Stimulated activated CD4-positive, alpha-beta T cell treated with anti-CD3 and anti-CD28 coated beads, Interleukin-2, amount 100 ng/mL, for 4 hours (primary cell): ENCODE data around the gene ARF1.
A peak's percentile ranks its signal among the peaks of the same experiment; 100 is the strongest.
"Not testable (repeated sequence)": the region's sequence is repeated elsewhere in the genome, so short reads cannot be mapped to it uniquely, and the experiment has no call there.

ENCODE experiments used
- DNase-seq: peaks from one replicate; pipeline ENCODE4 v3.0.0-alpha.2; 2020; ENCODE audit warnings: low read depth

ARF1 gene

GRCh38 chr1:228102791-228103620, 20.5 kb downstream of the ARF1 start, which contains the start of gene C1orf35:
TSS of gene C1orf35 (minus strand) at chr1:228103325. CDS start at chr1:228103227, 98 bp downstream.
- DNase-seq = peak; percentile 90

- no peak for DNase-seq
Measured at GRCh38 chr1:228104526-228105269, 22.2 kb downstream of the ARF1 start.

DNA sequence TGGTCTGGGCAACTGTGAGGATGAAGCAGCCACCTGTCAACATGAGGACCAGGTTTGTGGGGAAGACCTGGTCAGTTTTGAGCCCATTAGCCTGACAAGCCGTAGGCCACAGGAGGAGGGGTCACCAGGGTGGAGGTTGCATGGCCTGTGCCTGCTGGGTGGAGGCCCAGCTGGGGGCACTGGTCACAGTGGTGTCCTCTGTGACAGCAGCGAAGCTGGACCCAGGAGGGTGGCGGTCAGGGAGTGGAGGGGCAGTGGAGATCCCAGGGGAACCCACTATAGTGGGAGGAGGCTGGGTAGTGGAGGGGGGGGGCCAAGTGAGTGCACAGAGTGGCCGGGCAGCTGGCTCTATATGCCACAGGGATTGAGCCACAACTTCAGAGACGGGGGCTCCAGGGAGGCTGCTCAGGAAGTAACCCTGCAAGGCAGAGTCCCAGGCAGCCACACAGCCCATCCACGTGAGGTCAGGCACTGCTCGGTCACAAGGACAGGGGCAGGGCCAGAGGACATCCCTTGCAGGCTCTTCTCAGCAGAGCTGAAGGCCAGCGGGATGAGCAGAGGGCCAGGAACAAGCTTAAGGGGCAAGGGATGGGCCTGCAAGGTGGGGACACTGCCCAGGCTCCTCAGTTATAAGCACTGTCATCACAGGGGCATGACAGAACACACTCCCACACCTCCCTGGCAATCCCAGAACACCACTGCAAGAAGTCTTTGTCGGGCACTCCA, 22.9 kb downstream of the ARF1 start:
- no peak for DNase-seq

DNA sequence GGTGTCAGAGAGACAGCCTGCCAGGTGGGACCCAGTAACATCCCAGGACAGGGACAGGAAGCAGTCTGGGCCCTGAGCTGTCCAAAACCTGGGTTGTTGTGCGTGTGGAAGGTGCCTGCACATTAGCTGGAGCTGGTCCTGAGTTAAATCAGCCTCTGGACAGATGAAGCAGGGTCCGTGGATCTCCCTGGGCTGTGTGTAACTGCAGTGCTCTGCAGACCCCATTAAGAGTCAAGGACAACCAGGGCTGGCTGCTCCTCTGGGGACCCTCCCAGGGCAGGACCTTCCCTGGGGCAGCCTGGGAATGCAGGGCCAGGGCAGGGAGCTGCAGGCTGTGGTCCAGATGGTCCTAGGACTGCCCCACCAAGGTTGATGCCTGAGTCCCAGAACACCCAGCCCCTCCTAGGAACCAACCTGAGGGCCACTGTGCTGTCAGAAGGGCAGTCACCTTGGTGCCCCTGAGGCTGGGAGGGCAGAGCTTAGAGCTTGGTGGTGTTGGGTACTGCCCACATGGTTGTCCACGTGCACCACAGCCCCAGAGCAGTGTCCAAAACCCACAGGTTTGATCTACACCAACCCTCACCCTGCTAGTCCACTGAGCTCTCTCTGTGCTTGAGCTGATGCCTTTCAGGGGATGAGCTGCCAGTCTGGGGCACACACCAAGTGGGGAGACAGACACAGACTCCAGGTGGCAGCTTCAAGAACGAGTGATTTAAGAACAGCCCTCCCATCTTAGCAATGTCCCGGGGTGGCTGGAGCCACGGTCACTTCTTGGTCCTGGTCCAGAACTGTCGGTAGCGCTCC, 23.7 kb downstream of the ARF1 start:
- DNase-seq = no peak

GRCh38 chr1:228106800-228107054, 24.2 kb downstream of the ARF1 start:
- no peak for DNase-seq

- DNase-seq = no peak
Measured at GRCh38 chr1:228107636-228108035, 25.1 kb downstream of the ARF1 start.

GRCh38 chr1:228108055-228108690, 25.7 kb downstream of the ARF1 start:
- DNase-seq = no peak

- no peak for DNase-seq
Measured at GRCh38 chr1:228108742-228109072, 26.2 kb downstream of the ARF1 start.

- peak; percentile 97 for DNase-seq
Measured at GRCh38 chr1:228109073-228109961, 26.8 kb downstream of the ARF1 start, which contains the start of gene MRPL55. TSS of gene MRPL55 (minus strand) at chr1:228109299. CDS start at chr1:228108260, 1,039 bp downstream.

DNA sequence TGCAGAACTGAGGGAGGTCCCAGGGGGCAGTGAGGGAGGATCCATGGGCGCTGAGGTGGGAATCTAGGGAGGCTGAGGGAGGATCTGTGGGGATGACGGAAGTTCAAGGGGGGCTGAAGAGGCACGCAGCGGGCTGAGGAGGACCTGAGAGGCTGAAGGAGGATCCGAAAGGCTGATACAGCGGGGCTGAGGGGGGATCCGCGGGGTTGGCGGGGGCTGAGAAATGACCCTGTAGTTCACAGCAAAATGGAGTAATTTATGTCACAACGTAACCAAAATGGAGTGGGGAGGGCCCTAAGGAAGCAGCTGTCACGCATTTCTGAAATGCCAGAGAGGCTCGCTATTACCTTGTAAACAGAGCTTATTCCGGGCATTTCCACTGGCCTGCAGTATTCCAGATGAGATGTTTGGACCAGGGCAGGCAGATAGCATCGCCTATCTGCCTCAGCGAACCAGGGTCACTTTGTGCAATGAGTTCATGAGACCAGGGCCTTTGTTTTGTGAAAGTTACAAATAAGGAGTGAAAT, 27.5 kb downstream of the ARF1 start:
- no peak for DNase-seq

DNA sequence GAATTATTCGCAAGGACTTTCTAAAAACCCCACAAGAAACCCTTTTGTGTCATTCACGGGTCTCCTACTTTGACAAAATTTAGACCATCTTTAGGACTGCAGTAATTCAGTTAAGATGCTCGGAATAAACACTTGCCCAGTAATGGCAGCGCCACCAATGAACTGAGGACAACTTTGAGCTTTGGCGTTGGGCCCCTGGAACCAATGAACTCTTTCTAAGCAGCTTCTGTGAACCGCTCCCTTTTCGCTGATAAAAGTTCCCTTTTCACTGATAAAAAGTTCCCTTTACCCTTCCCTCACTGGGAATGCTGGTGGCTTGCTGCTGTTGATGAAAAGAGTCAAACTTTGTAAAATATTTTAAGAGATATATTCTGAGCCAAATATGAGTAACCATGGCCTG, 28.0 kb downstream of the ARF1 start:
- DNase-seq = no peak

- not testable (repeated sequence) for DNase-seq
Measured at GRCh38 chr1:228111315-228111714, 28.8 kb downstream of the ARF1 start.

DNA sequence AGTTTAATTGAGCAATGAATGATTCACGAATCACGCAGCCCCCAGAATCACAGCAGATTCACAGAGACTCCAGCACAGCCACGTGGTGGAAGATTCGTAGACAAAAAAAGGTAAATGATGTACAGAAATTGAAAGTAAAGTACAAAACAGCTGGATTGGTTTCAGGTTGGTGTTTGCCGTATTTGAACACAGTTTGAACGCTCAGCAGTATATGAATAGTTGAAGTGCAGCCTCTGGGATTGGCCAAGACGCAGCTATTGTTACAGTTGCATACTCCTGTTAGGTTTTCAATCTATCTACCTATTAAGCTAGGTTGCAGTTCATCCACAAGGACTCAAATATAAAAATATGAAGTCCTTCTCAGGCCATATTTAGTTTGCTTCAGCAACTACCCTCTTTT, 29.7 kb downstream of the ARF1 start:
- DNase-seq = no peak

GRCh38 chr1:228112617-228113016, 30.1 kb downstream of the ARF1 start:
- DNase-seq = no peak

- DNase-seq = no peak
Measured at GRCh38 chr1:228114827-228115226, 32.3 kb downstream of the ARF1 start.

DNA sequence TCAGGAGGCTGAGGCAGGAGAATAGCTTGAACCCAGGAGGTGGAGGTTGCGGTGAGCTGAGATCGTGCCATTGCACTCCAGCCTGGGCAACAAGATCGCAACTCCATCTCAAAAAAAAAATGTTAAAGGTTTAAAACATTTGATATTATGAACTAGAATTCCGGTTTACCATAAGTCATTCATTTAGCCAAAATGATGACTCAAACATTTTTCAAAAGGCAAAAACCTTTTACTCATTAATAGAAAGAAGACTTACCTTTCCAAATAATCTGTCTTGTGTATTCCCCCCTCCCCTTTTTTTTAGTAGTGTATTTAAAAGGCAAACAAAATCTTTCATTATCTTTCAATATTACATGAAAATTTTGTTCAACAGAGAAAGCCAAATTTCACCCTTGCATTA, 34.8 kb downstream of the ARF1 start:
- no peak for DNase-seq

GRCh38 chr1:228118040-228118439, 35.5 kb downstream of the ARF1 start:
- no peak for DNase-seq

GRCh38 chr1:228120351-228120750, 37.8 kb downstream of the ARF1 start:
- DNase-seq = no peak

DNA sequence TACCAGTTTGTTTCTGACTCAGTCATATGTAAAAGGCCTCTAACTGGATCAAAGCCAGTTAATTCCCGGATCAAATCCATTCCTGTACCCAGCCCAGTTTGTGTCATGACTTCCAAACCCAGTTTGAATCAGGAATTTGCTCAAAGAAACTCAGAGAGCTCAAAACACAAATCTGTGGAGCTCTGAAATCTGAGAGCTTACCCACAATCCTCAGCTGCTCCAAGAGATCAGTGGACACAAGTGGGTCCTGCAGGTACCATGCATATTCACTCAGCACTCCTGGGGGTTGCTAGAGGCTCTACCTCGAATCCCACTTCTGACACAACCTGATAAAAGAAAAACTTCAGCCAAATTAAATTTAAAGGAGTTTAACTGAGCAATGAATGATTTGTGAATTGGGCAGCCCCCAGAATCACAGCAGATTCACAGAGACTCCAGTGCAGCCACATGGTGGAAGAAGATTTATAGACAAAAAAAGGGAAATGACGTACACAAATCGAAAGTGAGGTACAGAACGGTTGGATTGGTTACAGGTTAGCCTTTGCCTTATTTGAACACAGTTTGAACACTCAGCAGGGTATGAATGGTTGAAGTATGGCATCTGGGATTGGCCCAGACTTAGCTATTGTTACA, 38.5 kb downstream of the ARF1 start:
- no peak for DNase-seq

- no peak for DNase-seq
Measured at GRCh38 chr1:228122921-228123441, 40.5 kb downstream of the ARF1 start.
